GM23248 (cell line): ENCODE results near the gene HPF1.
"Not testable (repeated sequence)": the region's sequence is repeated elsewhere in the genome, so short reads cannot be mapped to it uniquely, and the experiment has no call there.

Experiments used
- EZH2 ChIP-seq: fragments of 200-600 bp; sonication (generic); IDR thresholded peaks from 2 replicates; pipeline ENCODE4 v1.6.1; 2018; ENCODE audit warnings: antibody characterized with exemption, mild to moderate bottlenecking; ENCODE audit not compliant: insufficient read depth, poor library complexity, severe bottlenecking
- EZH2phosphoT487 ChIP-seq: fragments of 200-600 bp; sonication (generic); IDR thresholded peaks from 2 replicates; pipeline ENCODE4 v1.6.1; 2018; ENCODE audit warnings: antibody characterized with exemption, moderate library complexity, mild to moderate bottlenecking, low read depth; ENCODE audit not compliant: insufficient read depth

DNA sequence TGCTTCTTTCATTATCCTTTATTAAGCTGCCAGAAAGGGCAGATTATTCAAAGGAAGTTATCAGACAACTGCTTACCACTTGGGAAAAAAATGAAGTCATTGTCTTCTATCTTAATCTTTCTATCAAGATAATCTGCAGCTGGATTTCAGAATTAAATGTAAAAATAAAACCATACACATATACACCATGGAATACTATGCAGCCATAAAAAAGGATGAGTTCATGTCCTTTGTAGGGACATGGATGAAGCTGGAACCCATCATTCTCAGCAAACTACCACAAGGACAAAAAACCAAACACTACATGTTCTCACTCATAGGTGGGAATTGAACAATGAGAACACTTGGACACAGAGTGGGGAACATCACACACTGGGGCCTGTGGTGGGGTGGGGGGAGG lies 19.1 kb downstream of the HPF1 start:
- TF ChIP-seq EZH2, EZH2phosphoT487: not testable (repeated sequence)
